ENCODE measurements around the gene ARMC10. TPM values are rescaled to one million over a fixed set of nuclear protein-coding genes. Genes with fewer than 3 reads are reported as not detected.
"Not testable (repeated sequence)": the region's sequence is repeated elsewhere in the genome, so short reads cannot be mapped to it uniquely, and the experiment has no call there.

The ARMC10 gene
- total and polyA plus RNA-seq, 12 donors: 15.6 to 57.9 (median 44.0) TPM

- DNase-seq: peak; percentile 33 to 75 (median 60)
- Histone ChIP-seq H3K27ac (no peak overlapping the region), H3K4me1 (replicated peaks in 1 of 2) (peaks cover 0 to 6% of the 10 kb centered on the region in 2 donors), H3K27me3 (no peaks in the 10 kb centered on the region), H3K9me3 (replicated peaks in 1 of 3) (no peaks in the 10 kb centered on the region), H3K36me3 (replicated peaks in 1 of 2) (peaks cover 0 to 12% of the 10 kb centered on the region in 2 donors), H3K4me3 (peak overlapping the region in 1 of 4 donors; percentile 43)
- no peak for TF ChIP-seq CTCF (IDR thresholded peaks at IDR 0.05)
- intact Hi-C loops (cut with DNase I): no loop called here
- 30 to 55% (median 31%) methylated on average over 10 to 12 of the region's 12 CpGs for WGBS, 4 donors
Observed at GRCh38 chr7:103106005-103106702, 31.2 kb downstream of the ARMC10 start.

GRCh38 chr7:103106703-103107070 lies 31.7 kb downstream of the ARMC10 start:
- H3K9me3 ChIP-seq (replicated peaks in 1 of 3): not testable (repeated sequence)
- peak in 1 of 7 donors; percentile 22 for DNase-seq
- 28 to 44% (median 30%) methylated on average over 5 to 6 of the region's 6 CpGs for WGBS, 4 donors

GRCh38 chr7:103113164-103113563 lies 38.2 kb downstream of the ARMC10 start:
- intact Hi-C loops (cut with DNase I): no loop called here
- H3K4me1 ChIP-seq (replicated peaks in 1 of 2): no peaks in the 10 kb centered on the region
- WGBS, 4 donors: 95 to 100% (median 97%) methylated on average over 2 of the region's 2 CpGs
- no peak overlapping the region for H3K4me3 ChIP-seq
- H3K36me3 ChIP-seq (replicated peaks in 1 of 2): no peaks in the 10 kb centered on the region
- H3K9me3 ChIP-seq (replicated peaks in 1 of 3): no peaks in the 10 kb centered on the region
- no peaks in the 10 kb centered on the region for H3K27me3 ChIP-seq
- peak in 1 of 7 donors; percentile 23 for DNase-seq
- H3K27ac ChIP-seq: no peak overlapping the region
- TF ChIP-seq POLR2A (IDR thresholded peaks at IDR 0.05): no peak
- no peak for TF ChIP-seq CTCF (IDR thresholded peaks at IDR 0.05)

More at GRCh38 chr7:103106703-103107070, 31.7 kb downstream of the ARMC10 start:
- H3K27me3 ChIP-seq; H3K4me1 ChIP-seq (replicated peaks in 1 of 2); H3K27ac ChIP-seq; H3K4me3 ChIP-seq; intact Hi-C loops (cut with DNase I): not testable (repeated sequence)
- H3K36me3 ChIP-seq (replicated peaks in 1 of 2): peaks cover 0 to 12% of the 10 kb centered on the region in 2 donors

- intact Hi-C loops (cut with DNase I): no loop called here
- Histone ChIP-seq H3K27ac (no peak overlapping the region), H3K4me1 (replicated peaks in 1 of 2) (peaks cover 0 to 8% of the 10 kb centered on the region in 2 donors), H3K36me3 (replicated peaks in 1 of 2) (no peaks in the 10 kb centered on the region), H3K9me3 (replicated peaks in 1 of 3) (no peaks in the 10 kb centered on the region), H3K4me3 (no peak overlapping the region), H3K27me3 (no peaks in the 10 kb centered on the region)
- 76 to 95% (median 88%) methylated on average over 1 of the region's 1 CpG for WGBS, 4 donors
- TF ChIP-seq POLR2A (IDR thresholded peaks at IDR 0.05) (no peak), CTCF (IDR thresholded peaks at IDR 0.05) (no peak)
- DNase-seq: no peak
Observed at GRCh38 chr7:103114576-103115008, 39.7 kb downstream of the ARMC10 start.

GRCh38 chr7:103115771-103116170 lies 40.8 kb downstream of the ARMC10 start:
- no peak overlapping the region for H3K4me3 ChIP-seq
- WGBS, 4 donors: 98 to 100% (median 99%) methylated on average over 4 of the region's 4 CpGs
- H3K4me1 ChIP-seq (replicated peaks in 1 of 2): peaks cover 0 to 14% of the 10 kb centered on the region in 2 donors
- no peak overlapping the region for H3K27ac ChIP-seq
- DNase-seq: no peak
- H3K36me3 ChIP-seq (replicated peaks in 1 of 2): no peaks in the 10 kb centered on the region
- TF ChIP-seq CTCF (IDR thresholded peaks at IDR 0.05) (no peak), POLR2A (IDR thresholded peaks at IDR 0.05) (no peak)
- H3K27me3 ChIP-seq: no peaks in the 10 kb centered on the region
- H3K9me3 ChIP-seq (replicated peaks in 1 of 3): no peaks in the 10 kb centered on the region
- intact Hi-C loops (cut with DNase I): no loop called here

Data from adrenal gland (tissue), 12 donors.